ENCODE results near the gene HLA-DMA.

DNA sequence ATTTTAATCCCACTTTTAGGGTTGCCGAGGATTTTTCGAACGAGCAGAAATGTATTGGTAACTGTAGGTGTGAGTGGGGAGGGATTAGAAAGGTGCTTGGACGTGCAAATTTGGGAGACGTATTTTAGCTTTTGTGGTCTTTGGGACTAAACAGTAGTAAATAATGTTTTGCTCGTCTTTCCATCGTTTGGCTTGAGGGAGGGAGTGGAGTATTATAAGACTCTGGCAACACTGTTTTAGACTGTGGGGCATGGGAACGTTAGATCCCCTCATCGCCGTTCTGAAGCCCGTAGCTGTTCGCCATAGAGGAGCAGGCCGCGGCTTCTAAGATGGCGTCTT lies 18.3 kb upstream of the HLA-DMA start:
- TF ChIP-seq GATA2 (IDR thresholded peaks at IDR 0.05; ENCODE audit: low read depth, low read length) (no peak), GATA3 (IDR thresholded peaks at IDR 0.05; ENCODE audit: low read depth, low read length) (no peak)
